ENCODE results near the gene MEGF8.

The MEGF8 gene, protein sequence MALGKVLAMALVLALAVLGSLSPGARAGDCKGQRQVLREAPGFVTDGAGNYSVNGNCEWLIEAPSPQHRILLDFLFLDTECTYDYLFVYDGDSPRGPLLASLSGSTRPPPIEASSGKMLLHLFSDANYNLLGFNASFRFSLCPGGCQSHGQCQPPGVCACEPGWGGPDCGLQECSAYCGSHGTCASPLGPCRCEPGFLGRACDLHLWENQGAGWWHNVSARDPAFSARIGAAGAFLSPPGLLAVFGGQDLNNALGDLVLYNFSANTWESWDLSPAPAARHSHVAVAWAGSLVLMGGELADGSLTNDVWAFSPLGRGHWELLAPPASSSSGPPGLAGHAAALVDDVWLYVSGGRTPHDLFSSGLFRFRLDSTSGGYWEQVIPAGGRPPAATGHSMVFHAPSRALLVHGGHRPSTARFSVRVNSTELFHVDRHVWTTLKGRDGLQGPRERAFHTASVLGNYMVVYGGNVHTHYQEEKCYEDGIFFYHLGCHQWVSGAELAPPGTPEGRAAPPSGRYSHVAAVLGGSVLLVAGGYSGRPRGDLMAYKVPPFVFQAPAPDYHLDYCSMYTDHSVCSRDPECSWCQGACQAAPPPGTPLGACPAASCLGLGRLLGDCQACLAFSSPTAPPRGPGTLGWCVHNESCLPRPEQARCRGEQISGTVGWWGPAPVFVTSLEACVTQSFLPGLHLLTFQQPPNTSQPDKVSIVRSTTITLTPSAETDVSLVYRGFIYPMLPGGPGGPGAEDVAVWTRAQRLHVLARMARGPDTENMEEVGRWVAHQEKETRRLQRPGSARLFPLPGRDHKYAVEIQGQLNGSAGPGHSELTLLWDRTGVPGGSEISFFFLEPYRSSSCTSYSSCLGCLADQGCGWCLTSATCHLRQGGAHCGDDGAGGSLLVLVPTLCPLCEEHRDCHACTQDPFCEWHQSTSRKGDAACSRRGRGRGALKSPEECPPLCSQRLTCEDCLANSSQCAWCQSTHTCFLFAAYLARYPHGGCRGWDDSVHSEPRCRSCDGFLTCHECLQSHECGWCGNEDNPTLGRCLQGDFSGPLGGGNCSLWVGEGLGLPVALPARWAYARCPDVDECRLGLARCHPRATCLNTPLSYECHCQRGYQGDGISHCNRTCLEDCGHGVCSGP (N-terminal part only)

DNA sequence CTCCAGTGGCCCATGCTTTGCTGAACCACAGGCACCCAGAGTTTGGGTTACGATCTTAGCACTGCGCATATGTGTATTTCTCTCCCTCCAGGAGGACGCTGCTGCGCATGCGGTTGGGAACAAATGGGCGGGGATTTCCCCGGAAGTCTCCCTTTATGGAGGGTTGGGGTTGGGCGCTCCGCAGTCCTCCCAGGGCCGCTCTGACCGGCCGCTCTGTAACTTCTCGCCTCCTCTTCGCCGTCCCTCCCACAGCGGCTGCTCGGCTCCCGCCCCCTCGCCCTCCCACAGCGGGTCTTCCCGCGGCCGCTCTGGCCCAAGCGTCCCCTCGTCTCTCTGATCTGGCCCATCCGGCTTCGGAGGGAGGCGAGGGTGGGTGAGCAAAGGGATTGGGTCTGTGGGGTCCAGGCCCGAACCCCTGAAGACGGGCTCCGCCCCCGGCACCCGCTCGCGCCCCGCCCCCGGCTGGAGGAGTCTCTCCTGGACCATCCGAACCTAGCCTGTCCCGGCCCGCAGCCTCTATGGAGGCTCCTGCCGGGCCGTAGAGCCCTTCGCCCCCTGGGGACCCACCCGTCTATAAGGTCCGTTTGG is at the start of gene MEGF8:
TSS of gene MEGF8 (plus strand) at position 328 of the 588 bp plus-strand sequence. CDS start 609 bp downstream, outside the sequence.
- peak within 1 kb of the TSS; percentile 91 to 99 (median 97) for H3K4me2 ChIP-seq
- peak within 1 kb of the TSS; percentile 77 to 97 (median 88) for H3K4me3 ChIP-seq
- H3K4me1 ChIP-seq, result peaks cover 21 to 40% (median 30%) of the 10 kb centered on the region in 10 experiments
- no peaks in the 10 kb centered on the region for H3K36me3 ChIP-seq
- H3K9ac ChIP-seq, result peak within 1 kb of the TSS; percentile 84 to 94 (median 88)
- peak within 1 kb of the TSS; percentile 69 to 89 (median 82) for H3K27ac ChIP-seq
- H3K27me3 ChIP-seq, result peaks cover 36 to 48% (median 44%) of the 10 kb centered on the region in 11 experiments
- no peak for TF ChIP-seq Cebpa-rat (IDR thresholded peaks at IDR 0.05)
- peaks cover 0 to 42% (median 24%) of the 10 kb centered on the region in 11 experiments; a peak in 17 of 22 replicates for H4K20me1 ChIP-seq
- H3K9me3 ChIP-seq (replicated peaks in 1 of 11), result no peaks in the 10 kb centered on the region

- peak overlapping the region in 2 of 11 experiments; percentile 20 to 33; a peak in 2 of 22 replicates for H3K27ac ChIP-seq
- peaks cover 46 to 76% (median 69%) of the 10 kb centered on the region in 10 experiments for H3K4me1 ChIP-seq
- H3K36me3 ChIP-seq, result peaks cover 38 to 68% (median 45%) of the 10 kb centered on the region in 11 experiments
- peak overlapping the region in 8 of 11 experiments; percentile 8 to 100 (median 96); a peak in 11 of 22 replicates for H3K4me2 ChIP-seq
- peak overlapping the region in 8 of 11 experiments; percentile 5 to 80 (median 32); a peak in 11 of 22 replicates for H3K9ac ChIP-seq
- H3K27me3 ChIP-seq, result no peaks in the 10 kb centered on the region
- no peak overlapping the region for H3K4me3 ChIP-seq
- peaks cover 9 to 90% (median 48%) of the 10 kb centered on the region in 11 experiments; a peak in 17 of 22 replicates for H4K20me1 ChIP-seq
- TF ChIP-seq Cebpa-rat (IDR thresholded peaks at IDR 0.05), result no peak
- no peaks in the 10 kb centered on the region for H3K9me3 ChIP-seq (replicated peaks in 1 of 11)
Measured at GRCh38 chr19:42276284-42276683, 49.2 kb upstream of the MEGF8 start.

DNA sequence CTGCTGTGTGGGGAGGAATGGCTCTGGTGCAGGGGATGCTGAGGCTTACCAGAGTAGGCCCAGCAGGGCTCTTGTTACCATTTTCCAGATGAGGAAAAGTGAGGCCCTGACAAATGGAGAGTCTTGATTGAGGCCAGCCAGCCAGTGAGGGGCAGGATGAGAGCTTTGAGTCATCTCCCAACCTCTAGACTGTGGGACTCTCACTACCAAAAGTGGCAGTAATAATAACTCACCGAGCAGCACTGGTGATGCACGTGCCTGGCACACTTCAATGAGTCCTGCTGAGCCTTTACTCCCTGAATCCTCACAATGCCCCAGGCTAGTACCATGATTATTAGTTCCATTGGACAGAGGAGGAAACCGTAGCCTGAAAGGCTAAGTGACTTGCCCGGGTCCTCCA is 48.6 kb upstream of the MEGF8 start:
- Histone ChIP-seq H3K27ac (peak overlapping the region in 2 of 11 experiments; percentile 20 to 33; a peak in 2 of 22 replicates), H3K4me1 (peaks cover 48 to 76% (median 69%) of the 10 kb centered on the region in 10 experiments)

GRCh38 chr19:42277821-42278451 is 47.5 kb upstream of the MEGF8 start:
- H3K27ac ChIP-seq, result peak overlapping the region in 10 of 11 experiments; percentile 10 to 85 (median 39); a peak in 16 of 22 replicates
- H3K27me3 ChIP-seq, result no peaks in the 10 kb centered on the region
- H3K4me2 ChIP-seq, result peak overlapping the region; percentile 90 to 100 (median 97)
- peak overlapping the region; percentile 31 to 84 (median 80); a peak in 19 of 22 replicates for H3K9ac ChIP-seq
- peaks cover 59 to 84% (median 76%) of the 10 kb centered on the region in 10 experiments for H3K4me1 ChIP-seq
- peaks cover 20 to 77% (median 54%) of the 10 kb centered on the region in 11 experiments; a peak in 17 of 22 replicates for H4K20me1 ChIP-seq
- no peak for TF ChIP-seq Cebpa-rat (IDR thresholded peaks at IDR 0.05)
- H3K4me3 ChIP-seq, result peak overlapping the region in 1 of 10 experiments; percentile 72; a peak in 1 of 20 replicates
- peaks cover 24 to 52% (median 31%) of the 10 kb centered on the region in 11 experiments for H3K36me3 ChIP-seq
- no peaks in the 10 kb centered on the region for H3K9me3 ChIP-seq (replicated peaks in 1 of 11)

More for the DNA sequence above, 48.6 kb upstream of the MEGF8 start:
- Histone ChIP-seq H4K20me1 (peaks cover 13 to 84% (median 49%) of the 10 kb centered on the region in 11 experiments; a peak in 17 of 22 replicates), H3K9me3 (replicated peaks in 1 of 11) (no peaks in the 10 kb centered on the region), H3K27me3 (no peaks in the 10 kb centered on the region), H3K9ac (peak overlapping the region in 7 of 11 experiments; percentile 11 to 83 (median 80); a peak in 11 of 22 replicates), H3K4me3 (no peak overlapping the region), H3K4me2 (peak overlapping the region in 9 of 11 experiments; percentile 90 to 100 (median 98); a peak in 11 of 22 replicates), H3K36me3 (peaks cover 36 to 63% (median 42%) of the 10 kb centered on the region in 11 experiments)
- TF ChIP-seq Cebpa-rat (IDR thresholded peaks at IDR 0.05), result no peak

DNA sequence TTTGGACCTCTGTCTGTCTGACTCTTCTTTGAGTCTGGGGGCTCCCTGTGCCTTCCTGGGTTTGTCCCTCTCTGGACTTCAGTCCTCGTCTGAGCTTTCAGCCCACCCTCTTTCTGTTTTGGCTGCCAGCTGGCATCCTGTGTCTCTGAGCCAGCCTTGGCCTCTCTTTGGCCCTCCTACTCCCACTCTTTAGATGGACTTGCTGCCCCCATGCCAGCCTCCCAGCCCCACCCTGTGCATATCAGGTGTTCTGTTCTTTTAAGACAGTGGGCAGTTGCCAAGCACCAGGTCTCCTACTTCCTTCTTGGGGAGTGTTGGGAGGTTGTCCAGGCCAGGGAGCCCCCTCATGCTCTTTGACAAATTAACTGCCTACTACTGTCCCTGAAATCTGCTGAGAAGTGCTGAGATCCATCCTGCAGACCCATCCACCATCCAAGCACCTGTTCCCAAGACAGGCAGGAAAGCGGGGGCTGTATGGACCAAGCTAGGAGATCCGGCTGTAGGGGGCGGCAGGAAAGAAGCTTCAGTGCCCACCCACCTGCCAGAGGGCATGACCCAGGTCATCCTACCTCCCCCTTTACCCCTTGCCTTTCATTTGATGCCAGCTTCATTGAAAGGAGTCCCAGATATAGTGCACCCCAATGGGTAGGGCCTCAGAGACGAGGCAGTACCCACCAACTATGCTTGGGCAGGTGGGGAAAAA is 46.8 kb upstream of the MEGF8 start:
- Histone ChIP-seq H4K20me1 (peaks cover 24 to 77% (median 54%) of the 10 kb centered on the region in 11 experiments; a peak in 17 of 22 replicates), H3K4me1 (peaks cover 65 to 87% (median 83%) of the 10 kb centered on the region in 10 experiments), H3K9me3 (replicated peaks in 1 of 11) (no peaks in the 10 kb centered on the region), H3K36me3 (peaks cover 18 to 45% (median 24%) of the 10 kb centered on the region in 11 experiments), H3K27ac (peak overlapping the region in 10 of 11 experiments; percentile 33 to 85 (median 74); a peak in 18 of 22 replicates), H3K27me3 (no peaks in the 10 kb centered on the region), H3K4me3 (peak overlapping the region in 6 of 10 experiments; percentile 67 to 77 (median 72); a peak in 8 of 20 replicates), H3K4me2 (peak overlapping the region; percentile 90 to 100 (median 97)), H3K9ac (peak overlapping the region; percentile 76 to 86 (median 80); a peak in 21 of 22 replicates)
- no peak for TF ChIP-seq Cebpa-rat (IDR thresholded peaks at IDR 0.05)

GRCh38 chr19:42279155-42279901 is 46.1 kb upstream of the MEGF8 start:
- H3K4me1 ChIP-seq, result peaks cover 65 to 81% (median 79%) of the 10 kb centered on the region in 10 experiments
- peak overlapping the region; percentile 76 to 86 (median 80) for H3K9ac ChIP-seq
- H3K36me3 ChIP-seq, result peaks cover 10 to 38% (median 17%) of the 10 kb centered on the region in 11 experiments
- peak overlapping the region; percentile 40 to 85 (median 75); a peak in 21 of 22 replicates for H3K27ac ChIP-seq
- no peak for TF ChIP-seq Cebpa-rat (IDR thresholded peaks at IDR 0.05)
- H3K4me3 ChIP-seq, result peak overlapping the region; percentile 67 to 84 (median 72)
- H3K4me2 ChIP-seq, result peak overlapping the region; percentile 90 to 100 (median 97)
- H3K27me3 ChIP-seq, result no peaks in the 10 kb centered on the region
- peaks cover 24 to 70% (median 47%) of the 10 kb centered on the region in 11 experiments; a peak in 17 of 22 replicates for H4K20me1 ChIP-seq
- no peaks in the 10 kb centered on the region for H3K9me3 ChIP-seq (replicated peaks in 1 of 11)
